ENCODE results near the gene PGPEP1. TPM values are rescaled to one million over a fixed set of nuclear protein-coding genes. Genes with fewer than 3 reads are reported as not detected.

Gene PGPEP1
- total RNA-seq, 4 donors from 2014 or later = 15.6 to 25.2 (median 18.0) TPM

DNA sequence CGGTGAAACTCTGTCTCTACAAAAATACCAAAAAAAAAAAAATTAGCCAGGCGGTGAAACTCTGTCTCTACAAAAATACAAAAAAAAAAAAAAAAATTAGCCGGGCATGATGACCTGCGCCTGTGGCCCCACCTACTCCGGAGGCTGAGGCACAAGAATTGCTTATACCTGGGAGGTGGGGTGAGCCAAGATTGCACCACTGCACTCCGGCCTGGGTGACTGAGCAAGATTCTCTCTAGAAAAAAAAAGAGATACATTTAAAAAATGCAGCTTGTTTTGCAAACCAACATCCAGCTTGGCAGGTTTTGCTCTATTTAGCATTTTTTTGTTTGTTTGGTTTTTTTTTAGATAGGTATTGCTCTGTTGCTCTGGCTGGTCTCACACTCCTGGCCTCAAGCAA, 6.7 kb upstream of the PGPEP1 start:
- ATAC-seq (ENCODE audit: low FRiP score) (no peak), DNase-seq (ENCODE audit: low spot score) (no peak)
- TF ChIP-seq CTCF (IDR thresholded peaks at IDR 0.05) = no peak

GRCh38 chr19:18336121-18336520, 4.3 kb upstream of the PGPEP1 start:
- TF ChIP-seq CTCF (IDR thresholded peaks at IDR 0.05) = no peak
- no peak for DNase-seq (ENCODE audit: low spot score)
- ATAC-seq (ENCODE audit: low FRiP score) = no peak

DNA sequence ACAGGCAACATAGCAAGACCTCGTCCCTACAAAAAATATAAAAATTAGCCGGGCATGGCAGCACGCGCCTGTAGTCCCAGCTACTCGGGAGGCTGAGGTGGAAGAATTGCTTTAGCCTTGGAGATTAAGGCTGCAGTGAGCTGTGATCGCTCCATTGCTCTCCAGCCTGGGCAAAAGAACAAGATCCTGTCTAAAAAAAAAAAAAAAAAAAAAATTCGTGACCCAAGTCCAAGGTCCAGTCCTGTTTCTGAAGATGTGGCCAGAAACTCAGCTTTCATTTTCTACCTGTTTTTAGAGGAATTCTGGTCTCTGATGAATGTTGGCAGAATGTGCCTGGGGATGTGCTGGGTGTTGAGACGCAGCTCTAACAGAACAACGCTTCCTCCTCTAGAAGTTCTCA, 1.9 kb upstream of the PGPEP1 start:
- no peak for ATAC-seq (ENCODE audit: low FRiP score)
- no peak for DNase-seq (ENCODE audit: low spot score)

DNA sequence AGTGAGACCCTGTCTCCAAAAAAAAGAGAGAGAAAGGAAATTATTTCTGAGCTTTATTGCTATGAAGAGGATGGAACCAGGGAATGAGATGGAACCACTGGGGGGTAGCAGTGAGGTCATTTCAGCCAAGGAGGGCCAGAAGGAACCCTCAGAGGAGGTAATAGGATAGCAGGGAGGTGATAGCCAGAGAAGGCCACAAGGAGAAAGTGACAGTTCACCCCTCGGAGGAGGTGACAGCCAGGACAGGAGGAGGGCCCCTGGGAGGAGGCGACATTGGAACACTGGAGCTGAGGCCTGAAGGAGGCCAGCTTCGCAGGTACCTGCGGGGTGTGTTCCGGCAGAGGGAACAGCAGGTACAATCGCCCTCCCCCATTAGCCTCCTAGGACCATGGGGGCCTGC, 675 bp upstream of the PGPEP1 start:
- no peak for TF ChIP-seq CTCF (IDR thresholded peaks at IDR 0.05)
- DNase-seq (ENCODE audit: low spot score) (no peak), ATAC-seq (ENCODE audit: low FRiP score) (no peak)

More for the DNA sequence above, 1.9 kb upstream of the PGPEP1 start:
- no peak for TF ChIP-seq CTCF (IDR thresholded peaks at IDR 0.05)

DNA sequence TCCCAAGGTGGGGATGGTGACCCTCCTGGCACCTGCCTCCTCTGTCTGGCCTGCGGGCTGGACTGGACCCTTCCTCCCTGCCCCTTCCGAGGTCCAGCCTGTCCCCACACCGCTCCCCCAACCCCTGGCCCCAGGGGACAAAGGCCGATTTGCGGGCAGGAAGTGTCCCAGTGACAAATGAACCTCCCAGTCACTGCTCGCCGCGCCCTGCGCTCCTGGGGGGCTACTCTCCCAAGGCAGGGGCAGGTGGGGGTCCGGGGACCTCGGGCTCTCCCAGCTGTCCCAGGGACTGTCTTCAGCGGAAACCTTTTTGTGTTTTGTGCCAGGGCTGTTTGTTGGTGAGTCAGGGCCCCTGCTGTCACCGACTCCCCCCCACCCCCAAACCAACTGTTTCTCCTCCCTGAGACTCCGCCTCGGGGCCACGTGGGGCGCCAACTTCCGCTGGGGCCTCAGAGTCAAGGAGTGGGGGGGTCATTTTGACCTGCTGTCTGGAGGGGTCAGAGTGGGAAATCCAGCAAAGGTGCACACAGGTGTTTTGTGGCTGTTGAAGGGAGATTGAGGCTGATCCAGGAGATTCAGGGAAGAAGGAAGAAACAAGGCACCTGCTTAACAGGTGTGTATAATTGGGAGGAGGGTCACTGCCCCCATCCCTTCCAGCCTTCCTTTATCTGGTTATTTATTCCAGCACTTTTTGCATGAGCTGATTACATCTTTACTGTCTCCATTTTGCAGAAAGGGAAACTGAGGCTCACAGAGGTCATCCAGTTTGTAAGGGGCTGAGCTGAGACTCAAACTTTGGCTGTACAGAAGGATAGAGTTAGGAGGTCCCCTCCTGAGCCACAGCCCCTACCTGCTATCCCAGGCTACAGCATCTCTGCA, 831 bp downstream of the PGPEP1 start:
- DNase-seq (ENCODE audit: low spot score) (peak; percentile 29), ATAC-seq (ENCODE audit: low FRiP score) (peak; percentile 36)
- TF ChIP-seq CTCF (IDR thresholded peaks at IDR 0.05) = no peak

DNA sequence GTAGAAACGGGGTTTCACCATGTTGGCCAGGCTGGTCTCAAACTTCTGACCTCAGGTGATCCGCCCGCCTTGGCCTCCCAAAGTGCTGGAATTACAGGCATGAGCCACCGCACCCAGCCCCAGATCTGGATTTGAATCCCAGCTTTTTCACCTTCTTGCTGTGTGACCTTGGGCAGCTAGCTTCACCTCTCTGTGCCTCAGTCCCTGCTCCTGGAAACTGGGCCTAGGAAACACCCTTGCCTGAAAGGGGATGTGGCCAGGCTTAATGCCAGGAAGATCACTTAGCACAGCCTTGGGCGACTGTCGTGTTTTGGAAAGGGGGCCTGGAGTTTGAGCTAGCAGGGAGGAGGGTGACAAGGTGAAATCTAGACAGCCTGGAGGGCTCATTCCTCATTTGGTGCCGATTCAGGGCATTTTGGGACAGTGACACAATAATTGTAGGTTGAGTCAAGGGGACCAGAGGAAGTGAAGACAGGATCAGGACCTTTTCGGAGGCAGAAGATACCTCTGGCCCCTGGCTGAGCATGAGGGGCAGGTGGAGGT, 1.8 kb downstream of the PGPEP1 start:
- DNase-seq (ENCODE audit: low spot score) (no peak), ATAC-seq (ENCODE audit: low FRiP score) (no peak)
- TF ChIP-seq CTCF (IDR thresholded peaks at IDR 0.05) = no peak

GRCh38 chr19:18344582-18344950, 4.2 kb downstream of the PGPEP1 start:
- DNase-seq (ENCODE audit: low spot score) (no peak), ATAC-seq (ENCODE audit: low FRiP score) (no peak)
- TF ChIP-seq CTCF (IDR thresholded peaks at IDR 0.05) = no peak
